K562 (cell line): ENCODE measurements around the gene RCL1. TPM values are rescaled to one million over a fixed set of nuclear protein-coding genes. Genes with fewer than 3 reads are reported as not detected.

Source experiments
- ATAC-seq: fragments of 200-7000 bp; cut with Tn5 transposase; 3 replicates; pipeline ENCODE4 v1.9.1; 2020; ENCODE audit warnings: moderate library complexity
- BruUV-seq: library from RNA; stranded (reverse); fragments of 400-500 nt; replicated peaks from 2 replicates; lab custom pipeline; 2021; lab: Mats Ljungman, UMichigan
- CTCF ChIA-PET: fragments of 300-600 bp; formaldehyde crosslinking; extraction: SDS; loops from one replicate; lab custom pipeline; 2021; ENCODE audit warnings: low intra/inter-chr PET ratio; lab: Yijun Ruan, JAX
- POLR2A ChIA-PET: fragments of 300-600, 350-650 bp; sonication (Branson Sonifier 250); formaldehyde crosslinking; extraction: SDS; loops from one replicate; lab custom pipeline; 2021; ENCODE audit warnings: antibody characterized with exemption, inconsistent platforms; lab: Yijun Ruan, JAX
- DNase-seq, 4 experiments: peaks; one replicate each; pipeline versions ENCODE4 v3.0.0 to v3.0.0-alpha.2; 2011 to 2018; ENCODE audit warnings: low spot score in 3 of 4, mixed read lengths in 3 of 4; ENCODE audit errors: extremely low read depth in 1 of 4
- FAIRE-seq: peaks from 2 replicates; lab custom pipeline; 2011; peaks lifted over from hg19 to GRCh38; lab: Jason Lieb, UNC
- H2AFZ ChIP-seq: 2 replicates; pipeline ENCODE4 v1.6.0; 2011; ENCODE audit warnings: low read depth, low read length, control low read depth, inconsistent platforms
- H3K27ac ChIP-seq: fragments of 200-600 bp; 3 replicates; pipeline ENCODE4 v1.8.0; 2011; ENCODE audit warnings: low read depth, mild to moderate bottlenecking, control low read depth, inconsistent platforms, low read length, moderate library complexity, mixed read lengths; ENCODE audit errors: extremely low read depth
- H3K27me3 ChIP-seq, 2 experiments: fragments of 300-600 bp in 1 of 2; 2 replicates in 1 of 2; 3 replicates in 1 of 2; pipeline versions ENCODE4 v1.6.0 to v1.8.0; 2011; ENCODE audit warnings: inconsistent platforms in 2 of 2, low read length in 2 of 2, mild to moderate bottlenecking in 1 of 2, mixed read lengths in 1 of 2, moderate library complexity in 1 of 2; ENCODE audit not compliant: control insufficient read depth in 2 of 2, insufficient read depth in 2 of 2
- H3K36me3 ChIP-seq: fragments of 300-600 bp; 3 replicates; pipeline ENCODE4 v1.8.0; 2011; ENCODE audit warnings: mild to moderate bottlenecking, low read length, inconsistent platforms; ENCODE audit not compliant: control insufficient read depth, insufficient read depth
- H3K4me1 ChIP-seq, 2 experiments: fragments of 200-600 bp in 1 of 2; replicated peaks in 1 of 2; 2 replicates in 1 of 2; 3 replicates in 1 of 2; pipeline versions ENCODE4 v1.5.1 to v1.8.0; 2011; ENCODE audit warnings: inconsistent platforms in 2 of 2, low read length in 2 of 2, mild to moderate bottlenecking in 1 of 2, mixed read lengths in 1 of 2, moderate library complexity in 1 of 2; ENCODE audit not compliant: control insufficient read depth in 2 of 2, insufficient read depth in 2 of 2
- H3K4me2 ChIP-seq: 2 replicates; pipeline ENCODE4 v1.6.1; 2011; ENCODE audit warnings: low read length, control low read depth, inconsistent platforms, mixed read lengths; ENCODE audit not compliant: insufficient read depth
- H3K4me3 ChIP-seq: fragments of 200-600 bp; sonication (generic), shearing (Covaris generic); 2 replicates; pipeline ENCODE4 v1.5.1; 2016; ENCODE audit warnings: control low read depth, inconsistent platforms
- H3K79me2 ChIP-seq: fragments of 200-600 bp; 3 replicates; pipeline ENCODE4 v1.8.0; 2011; ENCODE audit warnings: low read length, inconsistent platforms; ENCODE audit not compliant: control insufficient read depth, insufficient read depth
- H3K9ac ChIP-seq, 2 experiments: 2 replicates each; pipeline versions ENCODE4 v1.6.0 to v1.6.1; 2011; ENCODE audit warnings: low read depth in 2 of 2, low read length in 2 of 2, control low read depth in 1 of 2, inconsistent platforms in 1 of 2, mild to moderate bottlenecking in 1 of 2, mixed read lengths in 1 of 2; ENCODE audit not compliant: insufficient read depth in 1 of 2
- H3K9me1 ChIP-seq: one replicate; pipeline ENCODE4 v1.6.0; 2011; ENCODE audit warnings: inconsistent platforms, mild to moderate bottlenecking, low read length, moderate library complexity; ENCODE audit not compliant: control insufficient read depth, insufficient read depth
- H3K9me3 ChIP-seq: replicated peaks from 2 replicates; pipeline ENCODE4 v1.5.1; 2011; ENCODE audit warnings: low read depth, low read length, inconsistent platforms; ENCODE audit not compliant: control insufficient read depth, insufficient read depth
- H4K20me1 ChIP-seq: replicated peaks from 2 replicates; pipeline ENCODE4 v1.6.1; 2011; ENCODE audit warnings: low read length, inconsistent platforms, mixed read lengths; ENCODE audit not compliant: control insufficient read depth, insufficient read depth
- ARNT ChIP-seq, 2 experiments: fragments of 450-650 bp; IDR thresholded peaks; 2 replicates each; pipeline ENCODE4 v1.6.1; 2016; ENCODE audit warnings: mild to moderate bottlenecking in 1 of 2
- BCOR ChIP-seq: fragments of 450-650 bp; IDR thresholded peaks from 2 replicates; pipeline ENCODE4 v1.6.1; 2016
- BRD9 ChIP-seq: fragments of 450-650 bp; IDR thresholded peaks from 2 replicates; pipeline ENCODE4 v1.6.1; 2018; ENCODE audit warnings: low read depth; ENCODE audit not compliant: partially characterized antibody
- CBFA2T2 ChIP-seq: fragments of 450-650 bp; conservative IDR thresholded peaks from 2 replicates; pipeline ENCODE4 v1.6.1; 2017; ENCODE audit warnings: mild to moderate bottlenecking
- CHD1 ChIP-seq: fragments of 200-600 bp; sonication (generic); IDR thresholded peaks from one replicate; pipeline ENCODE4 v1.6.1; 2012; ENCODE audit warnings: mild to moderate bottlenecking, moderate library complexity, low read length, inconsistent platforms
- DACH1 ChIP-seq: fragments of 450-650 bp; IDR thresholded peaks from 2 replicates; pipeline ENCODE4 v1.6.1; 2018; ENCODE audit not compliant: partially characterized antibody
- DDX20 ChIP-seq: fragments of 450-650 bp; IDR thresholded peaks from 2 replicates; pipeline ENCODE4 v1.6.1; 2016; ENCODE audit warnings: missing genetic modification characterization, low read depth, mild to moderate bottlenecking, missing compliant biosample characterization, moderate library complexity
- ERF ChIP-seq: fragments of 450-650 bp; formaldehyde crosslinking; IDR thresholded peaks from 2 replicates; pipeline ENCODE4 v1.4.0; 2020; ENCODE audit warnings: mild to moderate bottlenecking, mixed read lengths
- FOXA3 ChIP-seq, 2 experiments: fragments of 450-650 bp in 1 of 2; sonication (generic) in 1 of 2; formaldehyde crosslinking; IDR thresholded peaks in 1 of 2; conservative IDR thresholded peaks in 1 of 2; 2 replicates each; pipeline versions ENCODE4 v1.4.0 to v1.8.0; 2020 to 2022; ENCODE audit warnings: mild to moderate bottlenecking in 2 of 2, missing genetic modification reagents in 1 of 2
- FOXJ3 ChIP-seq: sonication (generic); formaldehyde crosslinking; IDR thresholded peaks from 2 replicates; pipeline ENCODE4 v1.4.0; 2020; ENCODE audit warnings: mild to moderate bottlenecking, missing genetic modification reagents
- HIVEP1 ChIP-seq: fragments of 250-450 bp; sonication (Bioruptor Pico); IDR thresholded peaks from 2 replicates; pipeline ENCODE4 v1.4.0; 2020; ENCODE audit warnings: mild to moderate bottlenecking
- LEF1 ChIP-seq: fragments of 450-650 bp; IDR thresholded peaks from 2 replicates; pipeline ENCODE4 v1.6.1; 2016; ENCODE audit warnings: mild to moderate bottlenecking
- POLR2AphosphoS5 ChIP-seq: IDR thresholded peaks from 2 replicates; pipeline ENCODE4 v1.6.1; 2011; ENCODE audit warnings: mild to moderate bottlenecking, low read depth, low read length, moderate library complexity; ENCODE audit not compliant: control insufficient read depth, insufficient read depth
- RBFOX2 ChIP-seq: fragments of 200-400 bp; formaldehyde crosslinking; IDR thresholded peaks from 2 replicates; pipeline ENCODE4 v1.6.1; 2017; ENCODE audit warnings: low read depth, mild to moderate bottlenecking, low read length, moderate library complexity
- RFX1 ChIP-seq: fragments of 450-650 bp; IDR thresholded peaks from 2 replicates; pipeline ENCODE4 v1.6.1; 2016; ENCODE audit warnings: mild to moderate bottlenecking, moderate library complexity
- STAT6 ChIP-seq: sonication (generic); formaldehyde crosslinking; IDR thresholded peaks from 2 replicates; pipeline ENCODE4 v1.8.1; 2023; ENCODE audit warnings: mild to moderate bottlenecking, missing genetic modification reagents
- TEAD1 ChIP-seq, 2 experiments: fragments of 450-650 bp in 1 of 2; sonication (generic) in 1 of 2; formaldehyde crosslinking; IDR thresholded peaks; 2 replicates each; pipeline versions ENCODE4 v1.4.0 to v1.8.0; 2020 to 2022; ENCODE audit warnings: mild to moderate bottlenecking in 2 of 2, missing genetic modification reagents in 1 of 2
- TEAD2 ChIP-seq: fragments of 450-650 bp; IDR thresholded peaks from 2 replicates; pipeline ENCODE4 v1.6.1; 2016; ENCODE audit warnings: missing genetic modification characterization, control low read depth, missing compliant biosample characterization
- WGBS: fragments of 100-300 bp; shearing (Covaris generic); methylation state at CpG from one replicate; pipeline ENCODE4 v1.1.6; 2016; ENCODE audit warnings: low coverage, mixed read lengths; ENCODE audit not compliant: insufficient coverage; ENCODE audit errors: missing lambda C conversion rate; 5-methylcytosine and 5-hydroxymethylcytosine counted together
- in situ Hi-C: fragments of 300-500 bp; cut with MboI; formaldehyde crosslinking; loops from 4 replicates; pipeline ENCODE4 v1.15.0; 2018; ENCODE audit warnings: inconsistent platforms, mixed read lengths
- intact Hi-C: fragments of 100-400 bp; cut with micrococcal nuclease; formaldehyde crosslinking; loops from 2 replicates; pipeline ENCODE4 v1.14.2; 2022
- polyA plus RNA-seq, 8 experiments: library from polyadenylated mRNA; depleted of rRNA in 4 of 8; stranded (reverse) in 5 of 8; unstranded in 3 of 8; fragments of >200 nt; fragmentation: Nextera tagmentation in 2 of 8; fragmentation: Illumina TruSeq in 1 of 8; extraction: Ambion mirVana in 2 of 8; extraction: Trizol in 1 of 8; gene quantifications; 2 replicates each; pipeline versions ENCODE4 v1.2.1 to v1.2.3, GENCODE V29; 2011 to 2014; ENCODE audit warnings: inconsistent platforms in 1 of 8, missing spikeins in 1 of 8
- total RNA-seq, 7 experiments: library from RNA; depleted of rRNA in 6 of 7; stranded (reverse); fragments of >200 nt in 6 of 7; fragmentation: Illumina TruSeq in 2 of 7; extraction: Trizol in 2 of 7; gene quantifications; 2 replicates each; pipeline versions ENCODE4 v1.2.1 to v1.2.3, GENCODE V29; 2011 to 2021; ENCODE audit warnings: low replicate concordance in 1 of 7
- TF ChIP-seq, protein P1 (sequence below): fragments of 200-800 bp; sonication (Bioruptor generic); IDR thresholded peaks from 2 replicates; pipeline ENCODE4 v1.6.1; 2017; ENCODE audit warnings: missing genetic modification characterization, missing compliant biosample characterization

RCL1 gene
- total and polyA plus RNA-seq, 9 of the 15 experiments (the other 6 are each of a cell fraction or from before 2014, with no cell fraction given), result 24.0 to 67.7 (median 38.6) TPM

GRCh38 chr9:4762886-4763541 is 29.7 kb upstream of the RCL1 start:
- no TSS peak for BruUV-seq
- Histone ChIP-seq H3K4me1 (peaks cover 8 to 12% of the 10 kb centered on the region in 2 experiments; a peak in 4 of 5 replicates), H3K9ac (peak overlapping the region; percentile 55 to 78), H3K4me2 (peak overlapping the region; percentile 65), H3K79me2 (no peaks in the 10 kb centered on the region; the same call in 2 of the 3 replicates), H2AFZ (peak overlapping the region; percentile 90), H3K4me3 (peak overlapping the region; percentile 7; the same call in 1 of the 2 replicates), H3K9me3 (no peaks in the 10 kb centered on the region), H4K20me1 (no peaks in the 10 kb centered on the region), H3K36me3 (no peaks in the 10 kb centered on the region), H3K9me1 (no peaks in the 10 kb centered on the region), H3K27me3 (no peaks in the 10 kb centered on the region), H3K27ac (peak overlapping the region; percentile 62)
- in situ Hi-C loops, result no loop called here
- ATAC-seq (peak; percentile 88), DNase-seq (peak; percentile 58 to 81 (median 66)), FAIRE-seq (peak; percentile 78)
- intact Hi-C loops, result loop anchor here (1.0 to 5.0 kb wide), 5 partner anchors 35 to 664 kb away; no protein-coding TSS in a partner anchor
- ChIA-PET CTCF (interaction anchor here (0.6 to 1.6 kb wide), 2 partner anchors 12 to 225 kb away, joined by 3 to 5 read pairs; no protein-coding TSS in a partner anchor), POLR2A (interaction anchor here (0.7 to 1.5 kb wide), 5 partner anchors 9 to 161 kb away, joined by 3 to 5 read pairs (median 3); no protein-coding TSS in a partner anchor)
- WGBS, result 4% methylated on average over 7 of the region's 14 CpGs
- TF ChIP-seq POLR2AphosphoS5 (peak; percentile 37; the same call in 1 of the 2 replicates), DDX20 (tag) (no peak), HIVEP1 (no peak), RFX1 (no peak), ERF (CRISPR knock-in tag) (no peak), TEAD2 (tag) (no peak), CBFA2T2 (peak; percentile 60), RBFOX2 (peak; percentile 29; the same call in 1 of the 2 replicates), DACH1 (peak; percentile 59), CHD1 (no peak), STAT6 (CRISPR knock-in tag) (no peak), FOXA3 (CRISPR knock-in tag; conservative IDR thresholded peaks at IDR 0.05 in 1 of 2, IDR thresholded peaks at IDR 0.05 in 1 of 2) (no peak), LEF1 (0 out of 2 replicates have a peak, but pooled peaks have one; percentile 12), ARNT (IDR thresholded peaks at IDR 0.05) (0 out of 4 replicates have a peak, but pooled peaks of 1 of the 2 experiments have one; percentile 7), BCOR (no peak), FOXJ3 (CRISPR knock-in tag) (no peak), BRD9 (peak; percentile 15), TEAD1 (CRISPR knock-in tag; IDR thresholded peaks at IDR 0.05) (no peak)
- TF ChIP-seq, protein P1, sequence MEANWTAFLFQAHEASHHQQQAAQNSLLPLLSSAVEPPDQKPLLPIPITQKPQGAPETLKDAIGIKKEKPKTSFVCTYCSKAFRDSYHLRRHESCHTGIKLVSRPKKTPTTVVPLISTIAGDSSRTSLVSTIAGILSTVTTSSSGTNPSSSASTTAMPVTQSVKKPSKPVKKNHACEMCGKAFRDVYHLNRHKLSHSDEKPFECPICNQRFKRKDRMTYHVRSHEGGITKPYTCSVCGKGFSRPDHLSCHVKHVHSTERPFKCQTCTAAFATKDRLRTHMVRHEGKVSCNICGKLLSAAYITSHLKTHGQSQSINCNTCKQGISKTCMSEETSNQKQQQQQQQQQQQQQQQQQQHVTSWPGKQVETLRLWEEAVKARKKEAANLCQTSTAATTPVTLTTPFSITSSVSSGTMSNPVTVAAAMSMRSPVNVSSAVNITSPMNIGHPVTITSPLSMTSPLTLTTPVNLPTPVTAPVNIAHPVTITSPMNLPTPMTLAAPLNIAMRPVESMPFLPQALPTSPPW (CRISPR knock-in tag), result peak; percentile 71
